Stomach (tissue), 4 donors: Measurements from ENCODE around the gene FAM168A.

Experiments used
- CTCF ChIP-seq, 7 experiments: fragments of 450-650 bp in 4 of 7; fragments of 200-600 bp in 3 of 7; sonication (generic) in 3 of 7; IDR thresholded peaks; one replicate each; pipeline ENCODE4 v1.5.1; 2016 to 2019; ENCODE audit warnings: antibody characterized with exemption in 7 of 7, control low read depth in 2 of 7, mild to moderate bottlenecking in 1 of 7
- EP300 ChIP-seq: sonication (generic); formaldehyde crosslinking; IDR thresholded peaks from one replicate; pipeline ENCODE4 v1.6.1; 2017; ENCODE audit warnings: antibody characterized with exemption

DNA sequence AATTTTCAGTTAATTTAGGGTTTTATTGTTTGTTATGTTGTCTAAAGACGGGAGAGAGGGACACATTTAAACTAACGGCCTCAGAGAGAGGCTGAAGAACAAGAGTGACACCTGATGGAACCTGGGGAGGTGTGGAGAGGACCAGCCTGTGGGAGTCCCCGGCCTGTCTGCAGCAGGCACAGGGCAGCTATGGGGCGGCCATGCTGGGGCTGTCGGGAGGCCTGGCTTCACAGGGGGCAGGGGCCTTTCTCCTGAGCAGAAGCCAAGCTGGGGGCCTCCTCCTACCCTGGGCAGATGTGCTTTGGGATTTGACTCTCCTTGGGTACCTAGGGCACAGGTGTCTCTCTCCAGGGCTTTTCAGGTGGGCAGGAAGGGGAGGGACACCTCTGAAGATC lies 199.8 kb downstream of the FAM168A start:
- TF ChIP-seq CTCF (IDR thresholded peaks at IDR 0.05): no peak
- TF ChIP-seq EP300: no peak
